Osteocyte (in vitro differentiated cells): ENCODE measurements around the gene HMG20B. TPM values are rescaled to one million over a fixed set of nuclear protein-coding genes. Genes with fewer than 3 reads are reported as not detected.
A peak's percentile ranks its signal among the peaks of the same experiment; 100 is the strongest.
"Not testable (repeated sequence)": the region's sequence is repeated elsewhere in the genome, so short reads cannot be mapped to it uniquely, and the experiment has no call there.

Source experiments
- DNase-seq: peaks from one replicate; pipeline ENCODE4 v3.0.0; 2021; ENCODE audit warnings: mixed read lengths; ENCODE audit not compliant: unreplicated experiment; ENCODE audit errors: extremely low spot score
- H3K27ac Mint-ChIP-seq: one replicate; pipeline ENCODE4 v1.8.0; 2021; ENCODE audit warnings: mild to moderate bottlenecking, mixed read lengths; ENCODE audit not compliant: unreplicated experiment
- H3K27me3 Mint-ChIP-seq: one replicate; pipeline ENCODE4 v1.8.0; 2021; ENCODE audit warnings: mixed read lengths; ENCODE audit not compliant: unreplicated experiment
- H3K36me3 Mint-ChIP-seq: one replicate; pipeline ENCODE4 v1.8.0; 2021; ENCODE audit warnings: mixed read lengths; ENCODE audit not compliant: unreplicated experiment
- H3K4me1 Mint-ChIP-seq: one replicate; pipeline ENCODE4 v1.8.0; 2021; ENCODE audit warnings: mixed read lengths; ENCODE audit not compliant: unreplicated experiment
- H3K4me3 Mint-ChIP-seq: one replicate; pipeline ENCODE4 v1.8.0; 2021; ENCODE audit warnings: mild to moderate bottlenecking, moderate library complexity, mixed read lengths; ENCODE audit not compliant: unreplicated experiment
- H3K9me3 Mint-ChIP-seq: one replicate; pipeline ENCODE4 v1.8.0; 2021; ENCODE audit warnings: mixed read lengths; ENCODE audit not compliant: unreplicated experiment
- total RNA-seq: library from RNA; stranded (reverse); gene quantifications from 2 replicates; pipeline ENCODE4 v1.2.1, GENCODE V29; 2021
- TF ChIP-seq, protein P1 (sequence below): fragments of 200-600 bp; sonication (generic); IDR thresholded peaks from 2 replicates; pipeline ENCODE4 v1.5.0; 2021; ENCODE audit warnings: antibody characterized with exemption, mild to moderate bottlenecking, moderate library complexity

HMG20B gene
- total RNA-seq, 1 donor from 2014 or later = 81.4 TPM

DNA sequence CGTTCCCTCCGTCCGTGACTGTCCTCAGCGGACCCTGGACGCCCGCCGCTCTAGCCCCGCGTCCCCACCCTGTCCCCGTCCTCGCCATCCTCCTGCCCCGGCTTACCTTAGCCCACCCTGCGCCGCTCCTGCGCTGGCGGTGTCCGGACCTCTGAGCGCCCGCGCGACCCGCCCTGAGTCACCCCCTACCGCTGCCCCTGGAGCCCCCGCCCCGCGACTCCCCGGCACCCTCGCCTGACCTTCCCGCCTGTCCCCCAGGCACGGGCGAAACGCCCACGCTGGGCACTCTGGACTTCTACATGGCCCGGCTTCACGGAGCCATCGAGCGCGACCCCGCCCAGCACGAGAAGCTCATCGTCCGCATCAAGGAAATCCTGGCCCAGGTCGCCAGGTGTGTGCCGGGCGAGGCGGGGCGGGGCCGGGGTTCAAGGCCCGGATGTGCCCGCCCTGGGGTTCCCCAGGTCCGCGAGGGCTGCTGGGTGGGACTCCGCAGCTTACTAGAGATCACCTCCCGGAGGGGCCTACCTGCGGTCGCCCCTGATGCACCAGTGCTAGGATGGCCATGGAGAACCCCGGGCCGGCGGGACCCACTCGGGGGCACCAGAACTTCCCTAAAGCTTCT lies 5.1 kb downstream of the HMG20B start:
- Mint-ChIP-seq H3K4me1 (peaks cover 26% of the 10 kb centered on the region), H3K27me3 (no peaks in the 10 kb centered on the region), H3K9me3 (no peaks in the 10 kb centered on the region), H3K4me3 (no peak overlapping the region), H3K36me3 (peaks cover 11% of the 10 kb centered on the region), H3K27ac (no peak overlapping the region)
- TF ChIP-seq, protein P1, sequence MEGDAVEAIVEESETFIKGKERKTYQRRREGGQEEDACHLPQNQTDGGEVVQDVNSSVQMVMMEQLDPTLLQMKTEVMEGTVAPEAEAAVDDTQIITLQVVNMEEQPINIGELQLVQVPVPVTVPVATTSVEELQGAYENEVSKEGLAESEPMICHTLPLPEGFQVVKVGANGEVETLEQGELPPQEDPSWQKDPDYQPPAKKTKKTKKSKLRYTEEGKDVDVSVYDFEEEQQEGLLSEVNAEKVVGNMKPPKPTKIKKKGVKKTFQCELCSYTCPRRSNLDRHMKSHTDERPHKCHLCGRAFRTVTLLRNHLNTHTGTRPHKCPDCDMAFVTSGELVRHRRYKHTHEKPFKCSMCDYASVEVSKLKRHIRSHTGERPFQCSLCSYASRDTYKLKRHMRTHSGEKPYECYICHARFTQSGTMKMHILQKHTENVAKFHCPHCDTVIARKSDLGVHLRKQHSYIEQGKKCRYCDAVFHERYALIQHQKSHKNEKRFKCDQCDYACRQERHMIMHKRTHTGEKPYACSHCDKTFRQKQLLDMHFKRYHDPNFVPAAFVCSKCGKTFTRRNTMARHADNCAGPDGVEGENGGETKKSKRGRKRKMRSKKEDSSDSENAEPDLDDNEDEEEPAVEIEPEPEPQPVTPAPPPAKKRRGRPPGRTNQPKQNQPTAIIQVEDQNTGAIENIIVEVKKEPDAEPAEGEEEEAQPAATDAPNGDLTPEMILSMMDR = no peak
- DNase-seq = no peak

DNA sequence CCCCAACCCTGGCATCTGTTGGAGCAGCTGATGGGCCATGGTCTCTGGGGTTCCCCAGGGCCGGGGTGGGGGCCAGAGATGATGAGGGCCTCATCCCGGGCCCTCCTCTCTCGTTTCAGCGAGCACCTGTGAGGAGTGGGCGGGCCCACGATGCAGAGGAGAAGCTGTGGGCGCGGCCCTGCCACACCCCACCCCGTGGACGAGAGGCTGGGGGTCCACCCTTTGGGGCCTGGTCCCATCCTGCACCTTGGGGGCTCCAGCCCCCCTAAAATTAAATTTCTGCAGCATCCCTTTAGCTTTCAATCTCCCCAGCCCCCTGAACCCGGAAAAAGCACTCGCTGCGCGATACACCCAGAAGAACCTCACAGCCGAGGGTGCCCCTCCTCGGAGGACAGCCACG lies 5.6 kb downstream of the HMG20B start:
- Mint-ChIP-seq H3K27me3 (no peaks in the 10 kb centered on the region), H3K4me3 (no peak overlapping the region), H3K9me3 (no peaks in the 10 kb centered on the region), H3K27ac (no peak overlapping the region), H3K4me1 (peaks cover 26% of the 10 kb centered on the region), H3K36me3 (peaks cover 11% of the 10 kb centered on the region)
- DNase-seq = no peak
- TF ChIP-seq, protein P1 = no peak

DNA sequence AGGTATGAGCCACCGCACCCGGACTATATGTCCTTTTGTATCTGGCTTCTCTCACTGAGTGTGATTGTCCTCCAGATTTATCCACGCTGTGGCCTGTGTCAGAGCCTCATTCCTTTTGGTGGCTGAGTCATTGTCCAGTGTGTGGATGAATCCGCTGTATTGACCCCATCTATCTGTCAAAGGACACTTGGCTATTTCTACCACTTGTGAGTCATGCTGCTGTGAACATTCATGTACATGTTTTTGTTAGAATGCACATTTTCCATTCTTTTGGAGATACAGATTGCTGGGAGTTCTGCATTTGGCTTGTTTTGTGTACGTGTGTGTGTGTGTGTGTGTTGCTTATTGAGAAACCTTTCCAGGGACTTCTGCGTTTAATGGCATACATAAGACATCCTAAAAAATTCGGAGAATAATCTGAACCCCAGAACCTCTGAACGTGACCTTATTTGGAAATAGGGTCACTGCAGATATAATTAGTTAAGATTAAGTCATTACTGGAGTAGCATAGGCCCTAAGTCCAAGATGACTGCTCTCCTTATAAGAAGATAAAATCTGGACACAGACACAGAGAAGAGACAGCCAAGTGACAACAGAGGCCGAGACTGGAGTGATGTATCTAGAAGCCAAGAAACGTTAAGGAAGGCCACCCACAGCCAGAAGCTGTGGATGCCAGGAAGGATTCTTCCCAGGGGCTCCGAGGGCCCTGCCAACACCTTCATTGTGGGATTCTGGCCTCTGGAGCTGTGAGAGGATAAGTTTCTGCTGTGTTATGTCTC lies 7.6 kb downstream of the HMG20B start:
- Mint-ChIP-seq H3K4me3 (no peak overlapping the region), H3K27me3 (no peaks in the 10 kb centered on the region), H3K36me3 (peaks cover 4% of the 10 kb centered on the region), H3K4me1 (peaks cover 20% of the 10 kb centered on the region), H3K9me3 (no peaks in the 10 kb centered on the region), H3K27ac (peak overlapping the region; percentile 82)
- DNase-seq = no peak
- TF ChIP-seq, protein P1 = no peak

DNA sequence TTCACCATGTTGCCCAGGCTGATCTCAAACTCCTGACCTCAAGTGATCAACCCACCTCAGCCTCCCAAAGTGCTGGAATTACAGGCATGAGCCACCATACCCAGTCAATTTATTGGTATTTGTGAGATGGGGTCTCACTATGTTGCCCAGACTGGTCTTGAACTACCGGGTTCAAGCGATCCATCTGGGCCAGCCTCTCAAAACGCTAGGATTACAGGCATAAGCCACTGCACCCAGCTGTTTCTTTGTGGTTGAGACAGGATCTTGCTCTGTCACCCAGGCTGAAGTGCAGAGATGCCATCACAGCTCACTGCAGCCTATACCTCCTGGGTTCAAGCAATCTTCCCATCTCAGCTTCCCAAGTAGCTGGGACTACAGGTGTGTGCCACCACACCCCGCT lies 9.0 kb downstream of the HMG20B start:
- not testable (repeated sequence) for H3K9me3 Mint-ChIP-seq, DNase-seq, H3K36me3 Mint-ChIP-seq, H3K27me3 Mint-ChIP-seq, H3K4me3 Mint-ChIP-seq, H3K27ac Mint-ChIP-seq
- H3K4me1 Mint-ChIP-seq = peaks cover 19% of the 10 kb centered on the region

DNA sequence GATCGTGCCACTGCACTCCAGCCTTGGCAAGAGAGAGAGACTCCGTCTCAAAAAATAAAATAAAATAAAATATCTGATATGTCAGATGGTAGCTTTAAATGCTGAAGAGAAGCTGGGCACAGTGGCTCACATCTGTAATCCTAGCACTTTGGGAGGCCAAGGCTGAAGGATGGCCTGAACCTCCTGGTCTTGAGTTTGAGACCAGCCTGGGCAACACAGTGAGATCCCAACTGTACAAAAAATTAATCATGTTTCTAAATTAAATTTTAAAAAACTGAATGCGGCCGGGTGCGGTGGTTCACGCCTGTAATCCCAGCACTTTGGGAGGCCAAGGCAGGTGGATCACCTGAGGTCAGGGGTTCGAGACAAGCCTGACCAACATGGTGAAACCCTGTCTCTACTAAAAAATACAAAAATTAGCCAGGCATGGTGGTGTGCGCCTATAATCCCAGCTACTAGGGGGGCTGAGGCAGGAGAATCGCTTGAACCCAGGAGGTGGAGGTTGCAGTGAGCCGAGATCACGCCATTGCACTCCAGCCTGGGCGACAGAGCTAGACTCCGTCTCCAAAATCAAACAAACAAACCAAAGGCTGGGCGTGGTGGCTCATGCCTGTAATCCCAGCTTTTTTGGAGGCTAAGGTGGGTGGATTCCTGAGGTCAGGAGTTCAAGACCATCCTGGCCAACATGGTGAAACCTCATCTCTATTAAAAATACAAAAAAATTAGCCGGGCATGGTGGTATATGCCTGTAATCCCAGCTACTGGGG lies 11.5 kb downstream of the HMG20B start:
- H3K4me1 Mint-ChIP-seq = peaks cover 18% of the 10 kb centered on the region
- H3K27ac Mint-ChIP-seq, H3K9me3 Mint-ChIP-seq, DNase-seq, H3K36me3 Mint-ChIP-seq, H3K27me3 Mint-ChIP-seq, H3K4me3 Mint-ChIP-seq: not testable (repeated sequence)
